Suprapubic skin (tissue), 4 donors: ENCODE data around the gene MALRD1. TPM values are rescaled to one million over a fixed set of nuclear protein-coding genes. Genes with fewer than 3 reads are reported as not detected.

Experiments used
- DNase-seq, 2 donors: peaks; one replicate each; pipeline ENCODE4 v3.0.0-alpha.2; 2019; ENCODE audit warnings: low spot score in 2 of 2
- H3K27ac ChIP-seq: fragments of 200-600 bp; sonication (generic); one replicate; pipeline ENCODE4 v1.5.1; 2019
- H3K27me3 ChIP-seq: fragments of 200-600 bp; sonication (generic); one replicate; pipeline ENCODE4 v1.5.1; 2019
- H3K36me3 ChIP-seq: fragments of 200-600 bp; sonication (generic); one replicate; pipeline ENCODE4 v1.5.1; 2019
- H3K4me1 ChIP-seq: fragments of 200-600 bp; sonication (generic); one replicate; pipeline ENCODE4 v1.5.1; 2019
- H3K4me3 ChIP-seq: fragments of 200-600 bp; sonication (generic); one replicate; pipeline ENCODE4 v1.5.1; 2019; ENCODE audit warnings: mild to moderate bottlenecking
- H3K9me3 ChIP-seq: fragments of 200-600 bp; sonication (generic); one replicate; pipeline ENCODE4 v1.5.1; 2019
- EP300 ChIP-seq: sonication (generic); formaldehyde crosslinking; IDR thresholded peaks from one replicate; pipeline ENCODE4 v1.6.1; 2017; ENCODE audit warnings: antibody characterized with exemption
- POLR2A ChIP-seq, 2 donors: fragments of 450-650 bp; IDR thresholded peaks; one replicate each; pipeline ENCODE4 v1.6.1; 2017; ENCODE audit warnings: antibody characterized with exemption in 2 of 2, mild to moderate bottlenecking in 2 of 2, moderate library complexity in 2 of 2
- POLR2AphosphoS5 ChIP-seq, 3 donors: sonication (generic); formaldehyde crosslinking; IDR thresholded peaks; one replicate each; pipeline ENCODE4 v1.6.1; 2017; ENCODE audit warnings: antibody characterized with exemption in 3 of 3
- WGBS: methylation state at CpG from one replicate; pipeline ENCODE4 v1.1.5; 2018; 5-methylcytosine and 5-hydroxymethylcytosine counted together
- total RNA-seq, 4 donors: library from RNA; depleted of rRNA; stranded (reverse); fragments of >200 nt; gene quantifications; one replicate each; pipeline ENCODE4 v1.1.0, GENCODE V29; 2016
- TF ChIP-seq, protein P1 (sequence below), 2 donors: fragments of 200-600 bp in 1 of 2; fragments of 450-650 bp in 1 of 2; sonication (generic) in 1 of 2; IDR thresholded peaks; one replicate each; pipeline ENCODE4 v1.5.1; 2016 to 2019; ENCODE audit warnings: antibody characterized with exemption in 2 of 2, mild to moderate bottlenecking in 1 of 2, moderate library complexity in 1 of 2

Gene MALRD1
- total RNA-seq, 4 donors from 2014 or later: 0.23 to 0.80 (median 0.31) TPM; not detected in 1

DNA sequence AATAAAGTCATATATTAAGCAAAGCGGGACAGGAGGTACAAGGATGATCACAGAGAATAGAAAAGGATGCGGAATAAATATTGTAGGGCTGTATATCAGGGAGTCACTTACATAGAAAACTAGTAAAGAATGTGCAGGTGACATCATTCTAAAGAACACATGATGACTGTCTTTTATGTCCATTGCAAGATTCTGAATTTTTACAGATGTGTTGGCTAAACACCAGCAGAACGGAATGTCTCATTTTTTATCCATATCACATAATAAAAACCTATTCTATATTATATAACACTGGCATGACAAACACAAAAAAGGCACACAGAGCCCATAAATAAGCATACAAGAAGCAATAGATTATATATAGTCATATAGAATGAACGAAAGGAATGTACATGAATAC is 448.4 kb downstream of the MALRD1 start:
- no peaks in the 10 kb centered on the region for H3K9me3 ChIP-seq
- H3K4me3 ChIP-seq: no peak overlapping the region
- no peak for DNase-seq
- H3K4me1 ChIP-seq: peaks cover 23% of the 10 kb centered on the region
- H3K27me3 ChIP-seq: no peaks in the 10 kb centered on the region
- 81% methylated on average over 4 of the region's 4 CpGs for WGBS
- H3K27ac ChIP-seq: no peak overlapping the region
- no peak for TF ChIP-seq EP300
- no peak for TF ChIP-seq POLR2AphosphoS5 (IDR thresholded peaks at IDR 0.05)
- TF ChIP-seq POLR2A (IDR thresholded peaks at IDR 0.05): no peak
- TF ChIP-seq, protein P1, sequence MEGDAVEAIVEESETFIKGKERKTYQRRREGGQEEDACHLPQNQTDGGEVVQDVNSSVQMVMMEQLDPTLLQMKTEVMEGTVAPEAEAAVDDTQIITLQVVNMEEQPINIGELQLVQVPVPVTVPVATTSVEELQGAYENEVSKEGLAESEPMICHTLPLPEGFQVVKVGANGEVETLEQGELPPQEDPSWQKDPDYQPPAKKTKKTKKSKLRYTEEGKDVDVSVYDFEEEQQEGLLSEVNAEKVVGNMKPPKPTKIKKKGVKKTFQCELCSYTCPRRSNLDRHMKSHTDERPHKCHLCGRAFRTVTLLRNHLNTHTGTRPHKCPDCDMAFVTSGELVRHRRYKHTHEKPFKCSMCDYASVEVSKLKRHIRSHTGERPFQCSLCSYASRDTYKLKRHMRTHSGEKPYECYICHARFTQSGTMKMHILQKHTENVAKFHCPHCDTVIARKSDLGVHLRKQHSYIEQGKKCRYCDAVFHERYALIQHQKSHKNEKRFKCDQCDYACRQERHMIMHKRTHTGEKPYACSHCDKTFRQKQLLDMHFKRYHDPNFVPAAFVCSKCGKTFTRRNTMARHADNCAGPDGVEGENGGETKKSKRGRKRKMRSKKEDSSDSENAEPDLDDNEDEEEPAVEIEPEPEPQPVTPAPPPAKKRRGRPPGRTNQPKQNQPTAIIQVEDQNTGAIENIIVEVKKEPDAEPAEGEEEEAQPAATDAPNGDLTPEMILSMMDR (IDR thresholded peaks at IDR 0.05): no peak
- no peaks in the 10 kb centered on the region for H3K36me3 ChIP-seq

DNA sequence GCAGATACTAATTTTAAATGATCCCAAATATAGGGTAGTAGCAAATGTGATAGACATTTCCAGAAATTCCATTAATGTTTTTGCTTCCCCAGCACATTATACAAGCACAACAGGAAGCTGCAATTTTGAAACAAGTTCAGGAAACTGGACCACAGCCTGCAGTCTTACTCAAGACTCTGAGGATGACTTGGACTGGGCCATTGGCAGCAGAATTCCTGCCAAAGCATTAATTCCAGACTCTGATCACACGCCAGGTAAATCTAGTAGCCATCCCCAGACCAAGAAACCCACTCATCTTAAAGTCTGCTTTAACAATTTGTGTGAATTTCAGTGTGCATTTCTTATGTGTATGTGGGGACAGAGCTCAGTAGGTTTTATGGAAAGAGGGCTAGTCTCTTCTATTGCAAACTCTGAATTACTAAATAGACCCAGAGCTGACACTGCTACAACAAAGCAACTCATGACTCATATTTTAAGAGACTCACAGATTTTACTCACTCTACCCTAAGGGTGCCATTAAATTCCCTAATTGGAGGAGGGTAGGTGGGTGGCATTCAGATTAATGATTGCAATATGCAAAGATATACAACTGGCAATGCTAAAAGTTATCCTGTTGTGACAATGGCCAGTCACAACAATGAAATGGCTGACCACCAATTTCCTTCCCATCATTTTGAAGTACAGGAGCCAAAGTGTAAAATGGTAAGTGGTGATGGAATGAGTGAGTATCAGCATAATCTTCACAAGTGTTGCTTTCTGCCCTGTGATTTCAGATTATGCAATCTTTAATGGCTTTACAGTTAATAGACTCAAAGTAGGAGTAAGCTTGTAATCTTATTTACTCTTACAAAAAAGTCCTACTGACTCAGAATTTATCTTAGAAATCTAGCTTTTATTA is 450.0 kb downstream of the MALRD1 start:
- Histone ChIP-seq H3K4me1 (peaks cover 23% of the 10 kb centered on the region), H3K9me3 (no peaks in the 10 kb centered on the region), H3K27ac (no peak overlapping the region), H3K36me3 (no peaks in the 10 kb centered on the region), H3K4me3 (no peak overlapping the region), H3K27me3 (no peaks in the 10 kb centered on the region)
- no peak for TF ChIP-seq POLR2A (IDR thresholded peaks at IDR 0.05)
- TF ChIP-seq, protein P1 (IDR thresholded peaks at IDR 0.05): no peak
- 33% methylated on average over 1 of the region's 1 CpG for WGBS
- DNase-seq: no peak

- Histone ChIP-seq H3K9me3 (no peaks in the 10 kb centered on the region), H3K36me3 (no peaks in the 10 kb centered on the region), H3K4me3 (no peak overlapping the region), H3K27ac (no peak overlapping the region), H3K4me1 (peaks cover 23% of the 10 kb centered on the region), H3K27me3 (no peaks in the 10 kb centered on the region)
- 60% methylated on average over 1 of the region's 1 CpG for WGBS
- TF ChIP-seq POLR2A (IDR thresholded peaks at IDR 0.05) (no peak), POLR2AphosphoS5 (IDR thresholded peaks at IDR 0.05) (no peak), EP300 (no peak)
- TF ChIP-seq, protein P1 (IDR thresholded peaks at IDR 0.05): no peak
- no peak for DNase-seq
Observed at GRCh38 chr10:19499291-19499770, 450.7 kb downstream of the MALRD1 start.

- Histone ChIP-seq H3K9me3 (no peaks in the 10 kb centered on the region), H3K27ac (no peak overlapping the region), H3K4me3 (no peak overlapping the region), H3K4me1 (peaks cover 23% of the 10 kb centered on the region), H3K27me3 (no peaks in the 10 kb centered on the region), H3K36me3 (no peaks in the 10 kb centered on the region)
- TF ChIP-seq POLR2A (IDR thresholded peaks at IDR 0.05) (no peak), POLR2AphosphoS5 (IDR thresholded peaks at IDR 0.05) (no peak), EP300 (no peak)
- TF ChIP-seq, protein P1 (IDR thresholded peaks at IDR 0.05): no peak
- WGBS: 60% methylated on average over 1 of the region's 1 CpG
- no peak for DNase-seq
Observed at GRCh38 chr10:19500959-19501358, 452.4 kb downstream of the MALRD1 start.
